ENCODE results near the gene ATP5F1E.

ATP5F1E gene

DNA sequence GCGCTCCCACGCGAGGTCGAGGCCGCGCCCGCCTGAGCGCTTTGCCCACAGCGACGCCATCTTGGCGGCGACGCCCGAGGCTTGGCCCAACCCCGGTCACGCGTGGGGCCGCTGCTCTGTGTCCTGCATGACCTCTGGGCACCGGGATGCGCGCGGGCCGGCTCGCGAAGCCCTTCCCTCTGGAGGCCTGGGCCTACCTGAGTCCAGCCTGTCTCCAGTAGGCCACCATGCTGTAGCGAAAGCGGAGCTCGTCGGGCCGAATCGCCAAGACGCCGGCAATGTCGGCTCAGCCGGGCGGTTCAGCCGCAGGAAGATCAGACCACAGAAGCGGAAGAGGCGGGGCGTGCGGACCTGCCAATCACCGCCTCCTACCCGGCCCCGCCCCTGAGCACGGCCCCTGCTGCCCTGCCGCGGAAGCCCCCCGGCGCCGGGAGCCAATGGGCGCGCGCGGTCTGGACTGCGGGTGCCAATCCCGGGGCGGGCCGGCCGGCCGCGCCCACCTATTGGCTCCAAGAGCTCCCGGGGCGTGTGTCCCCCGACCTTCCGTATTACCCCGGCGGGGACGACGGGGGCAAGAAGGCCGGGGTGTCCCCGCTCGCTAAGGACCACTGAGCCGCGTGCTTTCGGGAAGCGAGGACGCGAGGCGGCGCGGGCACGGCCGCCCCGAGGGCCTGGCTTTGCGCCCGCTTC lies at the start of gene ATP5F1E:
ATP5F1E (minus strand) TSS at position 313 of the 690 bp plus-strand sequence; CDS start at position 229, 84 bp downstream.
- DNase-seq (ENCODE audit: low read depth in 2 of 3, low spot score in 2 of 3) = peak; percentile 89 to 98 (median 92)

DNA sequence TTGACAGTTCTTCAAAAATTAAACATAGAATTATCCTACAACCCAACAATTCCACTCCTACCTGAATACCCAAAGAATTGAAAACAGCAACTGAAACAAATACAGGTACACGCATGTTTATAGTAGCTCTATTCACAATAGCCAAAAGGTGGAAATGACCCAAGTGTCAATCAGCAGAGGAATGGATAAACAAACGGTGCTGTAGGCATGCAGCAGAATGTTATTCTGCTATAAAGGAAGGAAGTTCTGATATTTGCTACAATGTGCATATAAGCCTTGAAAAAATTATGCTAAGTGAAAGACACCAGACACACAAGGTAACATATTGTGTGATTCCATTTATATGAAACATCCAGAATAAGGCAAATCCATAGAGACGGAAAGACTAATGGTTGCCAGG lies 48.9 kb upstream of the ATP5F1E start:
- no peak for DNase-seq (ENCODE audit: low read depth in 2 of 3, low spot score in 2 of 3)

DNA sequence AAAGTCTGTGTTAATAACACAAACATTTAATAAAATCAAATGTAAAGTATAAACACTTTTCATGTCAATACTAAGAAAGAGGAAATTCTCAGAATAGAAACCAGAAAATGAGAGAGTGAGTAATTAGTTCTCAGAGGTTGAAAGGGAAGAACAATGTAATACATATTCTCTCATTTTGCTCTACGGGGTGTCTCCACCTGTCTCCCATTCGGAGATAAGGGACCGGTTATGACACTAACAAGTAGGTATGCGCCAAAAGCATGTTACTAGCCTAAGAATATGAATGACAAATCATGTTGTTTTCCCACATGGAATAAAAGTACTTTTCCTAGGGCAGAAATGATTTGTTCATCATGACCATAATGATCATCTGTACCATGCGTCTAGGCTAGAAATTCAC lies 46.1 kb upstream of the ATP5F1E start:
- DNase-seq (ENCODE audit: low read depth in 2 of 3, low spot score in 2 of 3) = no peak

DNA sequence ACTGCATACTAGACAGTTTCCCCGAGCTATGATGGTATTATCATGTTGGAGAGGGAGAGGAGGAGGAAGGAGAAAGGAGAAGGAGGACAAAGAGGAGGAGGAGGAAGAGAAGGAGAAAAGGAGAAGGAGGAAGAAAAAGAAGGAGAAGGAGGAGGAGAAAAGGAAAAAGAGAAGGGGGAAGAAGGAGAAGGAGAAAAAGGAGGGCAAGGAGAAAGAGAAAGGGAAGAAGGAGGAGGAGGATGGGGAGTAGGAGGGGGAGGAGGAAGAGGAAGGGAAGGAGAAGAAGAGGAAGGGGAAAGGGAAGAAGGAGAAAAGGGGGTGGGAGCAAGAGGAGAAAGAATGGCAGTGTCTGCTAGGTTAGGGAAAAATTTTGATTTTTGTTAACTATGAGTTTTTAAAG lies 45.6 kb upstream of the ATP5F1E start:
- no peak for DNase-seq (ENCODE audit: low read depth in 2 of 3, low spot score in 2 of 3)

DNA sequence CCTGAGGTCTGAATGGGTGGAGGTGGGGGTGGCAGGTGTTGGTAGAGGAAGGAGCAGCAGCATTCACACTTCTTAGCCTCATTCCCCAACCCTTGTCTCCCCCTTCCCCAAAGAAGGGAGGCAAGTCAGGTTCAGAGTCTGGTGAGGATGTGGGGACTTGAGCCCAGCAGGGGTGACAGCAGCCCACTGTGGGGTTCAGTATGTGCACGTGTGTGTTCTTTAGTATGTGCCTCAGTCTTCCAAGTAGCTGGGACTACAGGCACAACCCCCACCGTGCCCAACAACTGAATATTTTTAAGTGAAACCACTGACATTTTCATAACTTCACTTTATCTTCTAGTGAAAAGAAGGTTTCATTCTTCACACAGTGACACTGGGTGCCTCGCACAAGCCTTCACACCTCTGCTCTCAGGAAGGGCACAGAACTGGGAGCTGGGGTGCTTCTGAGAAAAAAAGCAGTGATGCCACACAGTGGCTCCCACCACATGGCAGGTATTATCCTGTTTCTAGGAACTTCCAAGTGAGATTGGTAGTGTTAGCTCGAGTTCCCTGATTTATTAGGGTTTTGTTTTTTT lies 43.9 kb upstream of the ATP5F1E start:
- no peak for DNase-seq (ENCODE audit: low read depth in 2 of 3, low spot score in 2 of 3)

DNA sequence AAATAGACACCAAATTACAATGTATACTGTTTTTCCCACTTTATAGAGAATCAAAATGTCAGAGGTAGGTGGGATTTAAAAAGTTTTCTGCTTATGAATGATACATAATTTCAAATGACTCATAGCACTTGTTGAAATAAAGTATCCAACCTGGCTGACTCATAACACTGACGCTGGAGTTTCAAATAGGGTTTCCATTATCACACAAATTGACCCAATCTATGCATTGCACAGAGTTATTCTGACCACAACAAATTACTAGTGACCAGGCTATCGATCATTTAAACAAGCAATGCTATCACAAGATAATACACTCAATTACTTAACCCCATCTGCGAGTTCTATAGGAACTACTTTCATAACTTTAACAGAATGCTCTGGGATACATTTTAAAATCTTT lies 42.3 kb upstream of the ATP5F1E start:
- no peak for DNase-seq (ENCODE audit: low read depth in 2 of 3, low spot score in 2 of 3)

DNA sequence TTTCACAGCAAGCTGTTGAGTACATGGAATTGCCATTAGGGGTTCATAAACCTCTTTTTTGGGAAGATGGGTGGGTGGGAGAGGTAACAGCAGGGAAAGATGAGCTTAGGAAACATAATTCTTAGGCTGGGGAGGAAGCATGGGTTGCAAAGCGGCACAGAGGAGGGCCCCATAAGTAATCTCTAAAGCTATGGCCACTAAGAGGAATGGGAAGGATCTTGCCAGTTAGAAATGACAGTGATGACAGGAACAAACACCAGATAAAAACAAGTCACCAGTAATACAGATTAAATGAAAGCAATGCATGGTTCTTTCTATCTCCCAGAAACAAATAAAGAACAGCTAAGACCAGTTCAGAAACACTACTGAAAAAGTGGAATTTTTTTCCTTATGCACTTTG lies 41.4 kb upstream of the ATP5F1E start:
- no peak for DNase-seq (ENCODE audit: low read depth in 2 of 3, low spot score in 2 of 3)

DNA sequence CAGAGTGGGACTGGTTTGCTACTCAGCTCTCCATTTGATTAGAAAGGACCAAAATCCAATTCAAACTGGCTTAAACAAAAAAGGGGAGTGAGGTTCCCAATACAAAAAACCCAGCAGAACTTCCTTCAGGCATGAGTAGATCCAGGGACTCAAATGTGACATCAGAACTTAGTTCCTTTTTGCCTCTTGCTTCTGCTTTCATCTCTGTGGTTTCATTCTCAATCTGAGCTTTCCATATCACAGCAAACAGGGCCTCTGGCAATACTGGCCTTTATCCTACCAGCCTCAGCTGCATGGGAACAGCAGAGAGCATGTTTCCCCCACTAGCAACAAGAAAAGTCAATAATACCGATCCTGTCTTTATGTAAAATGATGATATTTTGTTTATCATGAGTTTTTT lies 39.1 kb upstream of the ATP5F1E start:
- DNase-seq (ENCODE audit: low read depth in 2 of 3, low spot score in 2 of 3) = no peak

DNA sequence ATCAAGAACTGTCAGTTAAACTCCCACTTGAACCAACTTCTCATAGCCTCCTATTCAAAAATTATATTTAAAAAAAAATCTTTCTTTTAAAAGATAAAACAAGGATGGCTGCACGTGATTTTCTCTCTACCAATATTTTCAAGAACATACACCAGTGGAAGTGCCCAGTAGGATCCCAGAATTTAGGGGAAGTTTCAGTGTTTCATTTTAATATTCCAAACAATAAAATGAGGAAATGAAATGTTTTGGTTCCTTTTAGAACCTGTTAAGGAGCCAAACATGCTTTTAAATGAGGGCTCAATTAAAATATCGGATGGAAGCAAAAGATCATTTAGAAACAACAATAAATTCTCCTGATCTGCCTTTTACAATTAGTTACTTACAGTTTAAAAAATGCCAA lies 36.9 kb upstream of the ATP5F1E start:
- no peak for DNase-seq (ENCODE audit: low read depth in 2 of 3, low spot score in 2 of 3)

DNA sequence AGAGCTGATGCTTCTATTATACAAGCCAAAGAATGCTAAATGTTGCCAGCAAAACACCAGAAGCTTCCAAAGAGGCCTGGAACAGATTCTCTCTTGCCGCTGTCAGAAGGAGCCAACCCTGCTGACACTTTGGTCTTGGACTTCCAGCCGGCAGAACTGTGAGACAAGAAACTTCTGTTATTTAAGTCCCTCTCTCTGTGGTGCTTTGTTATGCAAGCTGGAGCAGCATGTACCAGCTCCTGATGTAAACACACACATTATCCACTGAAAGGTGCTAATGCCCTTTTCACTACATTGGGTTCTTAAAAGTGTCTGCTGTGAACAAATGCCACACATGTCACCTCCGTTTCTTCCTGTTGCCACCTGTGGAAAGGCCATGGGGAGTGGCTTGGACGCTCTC lies 36.4 kb upstream of the ATP5F1E start:
- DNase-seq (ENCODE audit: low read depth in 2 of 3, low spot score in 2 of 3) = no peak

DNA sequence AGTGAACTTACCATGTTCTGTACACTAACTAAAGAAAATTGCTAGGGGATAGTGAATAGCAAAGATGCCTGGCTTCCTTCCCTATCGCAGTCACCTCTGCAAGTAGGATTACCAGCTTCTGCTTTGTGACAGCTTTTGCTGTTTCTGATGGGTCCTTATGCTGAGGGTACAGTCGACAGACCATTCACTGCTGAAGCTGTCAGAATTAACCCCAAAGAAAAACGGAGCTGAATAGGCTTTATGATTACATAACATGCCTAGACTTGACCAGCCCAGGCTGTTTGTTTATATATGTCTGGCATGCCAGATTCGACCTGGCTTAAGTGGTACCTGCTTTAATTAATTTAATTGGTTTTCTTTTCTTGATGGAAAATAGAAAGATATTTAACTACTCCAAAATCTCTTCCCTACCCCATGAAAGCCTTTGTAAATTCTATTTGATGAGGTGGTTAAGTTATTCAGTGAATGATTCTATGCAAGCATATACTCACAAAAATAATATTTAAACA lies 32.1 kb upstream of the ATP5F1E start:
- DNase-seq (ENCODE audit: low read depth in 2 of 3, low spot score in 2 of 3) = no peak

DNA sequence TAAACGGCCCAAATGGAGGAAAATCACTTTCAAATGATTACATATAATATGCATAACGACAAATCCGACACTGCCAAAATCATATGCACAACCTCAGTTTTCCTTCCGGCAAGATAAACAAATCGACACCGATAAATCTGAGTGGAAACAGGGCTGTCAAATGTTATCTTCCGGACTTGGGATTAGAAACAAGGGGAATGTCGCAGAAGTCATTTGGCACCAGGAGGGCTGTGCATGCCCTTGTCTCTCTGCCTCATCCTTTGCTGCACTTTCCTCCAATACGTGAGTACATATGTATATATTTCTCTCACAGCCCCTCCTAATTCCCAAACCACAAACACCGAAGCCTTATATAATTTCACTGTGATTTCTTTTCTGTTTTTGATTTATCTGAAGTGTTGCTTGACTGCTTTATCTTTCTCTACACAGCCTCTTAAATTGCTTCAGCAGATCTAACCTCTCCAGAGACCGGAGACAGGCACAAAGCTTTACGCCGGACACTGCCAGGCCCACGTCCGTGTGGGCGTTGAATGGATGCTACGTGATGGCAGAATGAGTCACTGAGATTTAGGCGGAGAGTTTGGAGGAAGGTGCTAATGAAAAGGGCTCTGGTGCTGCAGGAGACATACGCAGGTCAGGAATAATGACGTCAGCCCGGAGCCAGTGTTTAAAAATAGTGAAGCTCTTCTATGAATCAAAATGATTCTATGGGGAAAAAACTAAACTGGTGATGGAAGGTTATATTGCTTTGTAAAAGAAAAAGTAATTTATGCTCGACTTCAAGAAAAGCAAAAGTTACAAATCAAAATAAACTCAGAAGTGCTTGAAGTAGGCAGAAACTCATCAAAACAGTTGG lies 31.5 kb upstream of the ATP5F1E start:
- no peak for DNase-seq (ENCODE audit: low read depth in 2 of 3, low spot score in 2 of 3)

DNA sequence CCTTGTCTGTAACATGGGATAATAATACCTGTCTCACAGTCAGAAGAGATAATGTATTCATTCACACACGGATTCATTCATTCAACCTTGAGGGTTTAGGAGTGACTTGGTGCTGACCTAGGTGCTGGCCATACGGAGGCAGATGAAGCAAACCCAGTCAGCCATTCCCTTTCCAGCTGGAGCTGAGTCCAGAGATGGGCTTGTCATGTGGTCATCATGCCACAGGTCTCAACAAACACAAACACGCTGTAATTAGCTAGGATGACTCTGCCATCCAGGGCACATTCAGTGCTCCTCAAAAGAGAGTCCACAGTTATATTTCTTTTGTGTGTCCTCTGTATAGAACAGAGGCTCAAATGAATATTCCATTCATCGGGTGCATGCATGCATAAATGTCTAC lies 29.9 kb upstream of the ATP5F1E start:
- DNase-seq (ENCODE audit: low read depth in 2 of 3, low spot score in 2 of 3) = no peak

DNA sequence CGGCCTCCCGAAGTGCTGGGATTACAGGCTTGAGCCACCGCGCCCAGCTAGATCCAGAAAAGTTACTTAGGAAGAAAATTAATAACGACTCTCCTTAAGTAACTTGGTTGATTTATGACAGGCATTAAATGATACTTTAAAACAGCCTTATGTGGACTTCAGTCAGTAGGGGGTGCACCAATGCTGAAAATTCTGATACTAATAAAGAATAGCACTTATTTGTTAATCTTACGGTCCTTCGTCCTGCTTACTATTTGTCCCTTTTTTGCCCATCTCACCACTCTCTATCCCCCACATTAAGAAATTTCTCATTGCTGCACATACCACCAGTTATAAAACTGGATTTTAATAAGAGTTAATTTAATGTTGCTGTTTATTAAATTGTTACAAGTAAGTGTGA lies 23.2 kb upstream of the ATP5F1E start:
- no peak for DNase-seq (ENCODE audit: low read depth in 2 of 3, low spot score in 2 of 3)

DNA sequence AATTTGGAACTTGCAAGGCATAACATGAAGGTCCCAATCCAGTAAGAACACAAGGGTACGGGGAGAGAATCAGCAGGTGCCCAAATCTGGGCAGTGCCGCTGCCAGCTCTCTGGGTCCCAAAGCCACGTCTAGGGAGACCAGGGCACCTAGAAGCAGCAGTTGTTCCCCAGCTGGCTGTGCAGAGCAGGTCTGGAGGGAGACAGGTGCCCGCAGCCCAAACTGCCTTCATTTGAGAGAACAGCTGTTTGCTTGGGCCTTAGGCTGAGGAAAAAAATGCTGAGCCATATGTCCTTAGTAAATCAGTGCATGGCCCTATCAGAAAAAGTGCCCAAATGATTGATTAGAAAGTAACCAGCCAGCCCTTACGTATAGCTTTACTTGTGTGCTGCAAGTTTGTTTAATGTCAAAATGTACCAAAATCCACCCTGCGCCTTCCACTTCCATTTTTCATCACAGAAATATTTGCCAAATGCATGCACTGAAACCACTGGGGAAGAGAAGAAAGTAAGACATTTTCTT lies 19.6 kb upstream of the ATP5F1E start:
- DNase-seq (ENCODE audit: low read depth in 2 of 3, low spot score in 2 of 3) = no peak

DNA sequence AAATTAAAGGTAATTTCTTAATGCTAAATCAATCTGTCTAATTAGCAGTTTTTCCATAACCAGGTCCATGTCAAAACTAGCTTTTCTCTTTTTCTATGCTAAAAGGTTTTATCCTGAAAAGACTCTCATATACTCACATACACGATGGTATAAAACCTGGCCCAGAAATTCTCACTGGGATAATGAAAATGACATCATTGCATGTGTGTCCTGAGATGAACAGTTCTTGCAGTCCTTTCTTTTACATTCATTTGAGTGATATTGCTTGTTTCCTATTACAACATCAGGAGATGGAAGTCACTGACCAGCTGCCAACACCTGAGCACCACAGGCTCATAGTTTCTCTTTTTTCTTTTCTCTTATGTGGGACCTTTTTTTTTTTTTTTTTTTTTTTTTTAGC lies 18.3 kb upstream of the ATP5F1E start:
- DNase-seq (ENCODE audit: low read depth in 2 of 3, low spot score in 2 of 3) = no peak

DNA sequence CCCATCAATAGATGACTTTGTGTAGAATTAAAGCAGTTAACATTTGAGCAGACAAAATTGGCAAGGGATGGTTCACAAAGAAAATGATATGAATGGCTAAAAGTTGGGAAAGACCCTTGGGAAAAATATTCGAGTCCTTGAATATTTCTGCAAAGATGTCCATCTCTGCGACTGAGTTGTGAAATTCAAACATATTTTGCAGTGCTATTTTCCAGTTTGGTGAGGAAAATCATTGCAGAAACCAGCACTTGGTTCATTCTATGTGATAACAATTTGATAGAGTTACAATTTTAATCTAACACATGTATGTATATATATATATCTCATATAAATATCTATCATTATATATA lies 16.5 kb upstream of the ATP5F1E start:
- no peak for DNase-seq (ENCODE audit: low read depth in 2 of 3, low spot score in 2 of 3)

DNA sequence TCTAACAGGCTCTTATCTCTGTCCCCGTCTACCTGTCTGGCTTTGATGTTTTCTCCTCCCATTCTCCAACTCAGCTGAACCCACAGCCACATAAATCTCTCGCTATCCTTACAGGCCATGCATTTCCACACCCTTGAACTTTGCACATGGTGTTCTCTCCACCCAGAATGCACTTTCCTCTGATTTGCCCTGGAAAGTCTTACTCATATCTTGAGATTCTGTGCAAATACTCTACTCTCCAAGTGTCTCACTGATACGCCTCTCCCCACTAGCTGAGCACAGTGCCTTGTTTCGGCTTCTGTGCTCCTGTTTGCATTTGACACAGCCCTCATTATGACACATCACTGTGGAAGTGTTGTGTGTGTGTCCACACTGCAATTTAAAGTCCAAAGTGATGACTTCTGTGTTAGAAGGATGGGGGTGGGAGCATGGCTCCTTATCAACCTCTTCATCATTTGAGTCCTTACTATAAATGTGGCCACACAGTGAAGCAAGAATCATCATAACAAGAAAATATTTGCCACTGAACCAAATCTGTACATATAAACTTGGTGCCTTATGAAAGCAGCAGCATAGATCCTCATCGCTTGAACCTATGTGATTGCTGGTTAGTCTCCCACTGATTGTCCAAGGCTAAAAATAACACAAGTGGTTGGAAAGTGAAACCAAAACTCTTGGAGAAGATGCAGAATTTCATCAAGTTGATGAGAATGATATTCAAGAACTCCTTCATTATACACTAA lies 16.0 kb upstream of the ATP5F1E start:
- no peak for DNase-seq (ENCODE audit: low read depth in 2 of 3, low spot score in 2 of 3)

DNA sequence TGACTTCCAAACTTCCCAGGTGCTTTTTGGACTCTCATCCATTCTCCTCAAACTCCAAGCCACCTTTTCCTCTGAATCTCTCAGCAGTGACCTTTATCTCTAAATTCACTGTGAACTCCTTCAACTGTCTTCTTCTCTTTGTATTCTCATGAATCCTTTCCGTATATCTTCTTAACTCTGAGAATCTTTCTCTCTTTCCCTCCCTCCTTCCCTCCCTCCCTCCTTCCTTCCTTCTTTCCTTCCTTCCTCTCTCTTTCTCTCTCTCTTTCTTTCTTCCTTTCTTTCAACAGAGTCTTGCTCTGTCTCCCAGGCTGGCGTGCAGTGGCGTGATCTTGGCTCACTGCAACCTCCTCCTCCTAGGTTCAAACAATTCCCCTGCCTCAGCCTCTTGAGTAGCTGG lies 14.7 kb upstream of the ATP5F1E start:
- DNase-seq (ENCODE audit: low read depth in 2 of 3, low spot score in 2 of 3) = no peak

DNA sequence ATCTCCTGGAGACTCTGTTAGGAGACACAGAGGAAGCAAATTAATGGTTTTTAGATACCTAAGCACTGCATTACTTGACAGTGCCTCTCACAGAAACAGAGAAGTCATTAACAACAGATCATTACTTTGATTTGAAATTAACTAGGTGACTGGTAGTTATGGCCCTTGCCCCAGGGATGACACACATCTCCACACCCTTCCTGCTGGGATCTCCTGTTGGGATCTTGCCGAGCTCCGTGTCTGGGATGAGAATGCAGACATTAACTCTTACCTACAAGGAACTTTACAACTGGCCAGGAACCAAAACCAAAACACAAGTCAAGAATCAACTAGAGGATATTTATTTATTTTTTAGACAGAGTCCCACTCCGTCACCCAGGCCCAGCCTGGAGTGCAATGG lies 12.7 kb upstream of the ATP5F1E start:
- no peak for DNase-seq (ENCODE audit: low read depth in 2 of 3, low spot score in 2 of 3)

DNA sequence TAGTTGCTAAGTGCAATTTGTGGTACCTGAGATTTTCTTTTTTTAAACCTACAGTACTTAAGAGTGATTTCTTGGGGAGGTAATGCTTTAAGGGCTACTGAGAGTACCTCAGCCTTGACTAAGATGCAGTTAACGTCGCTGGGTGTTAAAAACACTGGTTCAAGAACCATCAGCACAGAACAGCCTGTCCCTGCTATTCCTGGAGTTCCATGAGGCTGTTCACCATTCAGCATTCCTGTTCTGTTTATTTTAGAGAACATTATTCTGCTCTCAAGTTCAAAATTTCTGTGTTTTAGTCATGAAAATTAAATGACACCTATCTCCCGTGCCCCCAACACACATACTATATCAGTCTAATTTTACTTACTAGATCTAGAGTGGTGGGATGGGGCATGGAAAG lies 12.2 kb upstream of the ATP5F1E start:
- no peak for DNase-seq (ENCODE audit: low read depth in 2 of 3, low spot score in 2 of 3)

Data from activated CD8-positive, alpha-beta memory T cell treated with anti-CD3 and anti-CD28 coated beads for 48 hours (primary cell).